Neural progenitor cell (in vitro differentiated cells): ENCODE measurements around the gene EEIG1. TPM values are rescaled to one million over a fixed set of nuclear protein-coding genes. Genes with fewer than 3 reads are reported as not detected.
A peak's percentile ranks its signal among the peaks of the same experiment; 100 is the strongest.

Experiments
- DNase-seq: peaks from one replicate; pipeline ENCODE4 v3.0.0-alpha.2; 2016; ENCODE audit warnings: low spot score
- H2AFZ ChIP-seq: fragments of 200-600 bp; sonication (generic); replicated peaks from 2 replicates; pipeline ENCODE4 v1.6.1; 2016; ENCODE audit warnings: antibody characterized with exemption
- H3F3A ChIP-seq: fragments of 200-600 bp; sonication (generic); 2 replicates; pipeline ENCODE4 v1.6.1; 2016; ENCODE audit warnings: antibody characterized with exemption, low read depth
- H3K27ac ChIP-seq: fragments of 200-600 bp; sonication (generic); 2 replicates; pipeline ENCODE4 v1.5.1; 2016; ENCODE audit warnings: mild to moderate bottlenecking
- H3K27me3 ChIP-seq: fragments of 200-600 bp; sonication (generic); 2 replicates; pipeline ENCODE4 v1.6.1; 2016; ENCODE audit warnings: mild to moderate bottlenecking, moderate library complexity
- H3K36me3 ChIP-seq: fragments of 200-600 bp; sonication (generic); 2 replicates; pipeline ENCODE4 v1.5.1; 2016
- H3K4me1 ChIP-seq: fragments of 200-600 bp; sonication (generic); 2 replicates; pipeline ENCODE4 v1.6.1; 2016; ENCODE audit warnings: mixed run types
- H3K4me2 ChIP-seq: fragments of 200-600 bp; sonication (generic); 2 replicates; pipeline ENCODE4 v1.6.1; 2016
- H3K4me3 ChIP-seq: fragments of 200-600 bp; sonication (generic); 2 replicates; pipeline ENCODE4 v1.5.1; 2016
- H3K79me2 ChIP-seq: fragments of 200-600 bp; sonication (generic); 2 replicates; pipeline ENCODE4 v1.6.1; 2016; ENCODE audit warnings: low read depth
- H3K9ac ChIP-seq: fragments of 200-600 bp; sonication (generic); 2 replicates; pipeline ENCODE4 v1.6.1; 2016
- H3K9me3 ChIP-seq: fragments of 200-600 bp; sonication (generic); 2 replicates; pipeline ENCODE4 v1.5.1; 2016; ENCODE audit warnings: low read depth
- H4K20me1 ChIP-seq: fragments of 200-600 bp; sonication (generic); 2 replicates; pipeline ENCODE4 v1.6.1; 2016; ENCODE audit warnings: low read depth
- H3K27ac Mint-ChIP-seq: 3 replicates; pipeline ENCODE4 v1.8.0; 2021; ENCODE audit warnings: mixed read lengths
- H3K27me3 Mint-ChIP-seq: 2 replicates; pipeline ENCODE4 v1.8.0; 2022; ENCODE audit warnings: low read depth, mild to moderate bottlenecking, inconsistent platforms, moderate library complexity, mixed read lengths; ENCODE audit not compliant: insufficient read depth
- H3K36me3 Mint-ChIP-seq: 3 replicates; pipeline ENCODE4 v1.8.0; 2021; ENCODE audit warnings: mixed read lengths
- H3K4me1 Mint-ChIP-seq: 3 replicates; pipeline ENCODE4 v1.8.0; 2021; ENCODE audit warnings: mixed read lengths
- H3K4me3 Mint-ChIP-seq: 3 replicates; pipeline ENCODE4 v1.8.0; 2021; ENCODE audit warnings: mild to moderate bottlenecking, moderate library complexity, mixed read lengths
- H3K9me3 Mint-ChIP-seq: 3 replicates; pipeline ENCODE4 v1.8.0; 2020; ENCODE audit warnings: mixed read lengths
- CTCF ChIP-seq: fragments of 200-600 bp; sonication (generic); IDR thresholded peaks from 2 replicates; pipeline ENCODE4 v1.5.1; 2017; ENCODE audit warnings: antibody characterized with exemption, mild to moderate bottlenecking
- EZH2 ChIP-seq: fragments of 200-600 bp; sonication (generic); IDR thresholded peaks from 2 replicates; pipeline ENCODE4 v1.6.1; 2017; ENCODE audit warnings: antibody characterized with exemption, mild to moderate bottlenecking, moderate library complexity
- EZH2phosphoT487 ChIP-seq: fragments of 200-600 bp; sonication (generic); IDR thresholded peaks from 2 replicates; pipeline ENCODE4 v1.6.1; 2017; ENCODE audit warnings: antibody characterized with exemption
- total RNA-seq: library from RNA; depleted of rRNA; stranded (reverse); fragments of >200 nt; gene quantifications from 2 replicates; pipeline ENCODE4 v1.2.3, GENCODE V29; 2015; ENCODE audit warnings: low replicate concordance

The EEIG1 gene
- 8.8 and 30.8 TPM in 2 replicates for total RNA-seq

- no peaks in the 10 kb centered on the region for H3K36me3 ChIP-seq
- H3K36me3 Mint-ChIP-seq = no peaks in the 10 kb centered on the region
- DNase-seq = peak; percentile 98
- no peaks in the 10 kb centered on the region for H3K9me3 Mint-ChIP-seq
- peak within 1 kb of the TSS; percentile 55 for H3K9ac ChIP-seq
- peak within 1 kb of the TSS; percentile 99 for H3K27ac Mint-ChIP-seq
- no peaks in the 10 kb centered on the region for H3K27me3 ChIP-seq
- H3K4me2 ChIP-seq = peak within 1 kb of the TSS; percentile 80
- H3K27me3 Mint-ChIP-seq = peaks cover 5% of the 10 kb centered on the region
- peak within 1 kb of the TSS; percentile 98 for H3K4me3 Mint-ChIP-seq
- peak within 1 kb of the TSS; percentile 95 for H3K27ac ChIP-seq
- H3K4me1 Mint-ChIP-seq = peaks cover 45% of the 10 kb centered on the region
- peaks cover 43% of the 10 kb centered on the region for H4K20me1 ChIP-seq
- peaks cover 28% of the 10 kb centered on the region for H3F3A ChIP-seq
- peak within 1 kb of the TSS; percentile 83 for H3K4me3 ChIP-seq
- TF ChIP-seq EZH2 (no peak), CTCF (no peak)
- H3K9me3 ChIP-seq = no peaks in the 10 kb centered on the region
- peaks cover 33% of the 10 kb centered on the region for H3K4me1 ChIP-seq
- no peak within 1 kb of the TSS for H2AFZ ChIP-seq
- H3K79me2 ChIP-seq = peaks cover 44% of the 10 kb centered on the region
These were observed at the start of gene EEIG1 for GRCh38 chr9:127980706-127981558. Gene EEIG1, minus strand, starts transcription at chr9:127980989. Its CDS starts 852 bp downstream, at chr9:127980137.

- Histone ChIP-seq H3K9ac (no peak overlapping the region), H4K20me1 (no peaks in the 10 kb centered on the region), H3K27ac (no peak overlapping the region), H2AFZ (no peak overlapping the region), H3K4me2 (no peak overlapping the region), H3F3A (no peaks in the 10 kb centered on the region), H3K36me3 (no peaks in the 10 kb centered on the region), H3K79me2 (no peaks in the 10 kb centered on the region), H3K9me3 (no peaks in the 10 kb centered on the region), H3K4me3 (no peak overlapping the region), H3K4me1 (no peaks in the 10 kb centered on the region), H3K27me3 (no peaks in the 10 kb centered on the region)
- Mint-ChIP-seq H3K9me3 (no peaks in the 10 kb centered on the region), H3K4me3 (no peak overlapping the region), H3K27me3 (peaks cover 5% of the 10 kb centered on the region), H3K4me1 (peaks cover 6% of the 10 kb centered on the region), H3K27ac (no peak overlapping the region), H3K36me3 (no peaks in the 10 kb centered on the region)
- TF ChIP-seq EZH2 = no peak
- DNase-seq = no peak
These were observed 46.9 kb upstream of the EEIG1 start for GRCh38 chr9:128027705-128028104.

DNA sequence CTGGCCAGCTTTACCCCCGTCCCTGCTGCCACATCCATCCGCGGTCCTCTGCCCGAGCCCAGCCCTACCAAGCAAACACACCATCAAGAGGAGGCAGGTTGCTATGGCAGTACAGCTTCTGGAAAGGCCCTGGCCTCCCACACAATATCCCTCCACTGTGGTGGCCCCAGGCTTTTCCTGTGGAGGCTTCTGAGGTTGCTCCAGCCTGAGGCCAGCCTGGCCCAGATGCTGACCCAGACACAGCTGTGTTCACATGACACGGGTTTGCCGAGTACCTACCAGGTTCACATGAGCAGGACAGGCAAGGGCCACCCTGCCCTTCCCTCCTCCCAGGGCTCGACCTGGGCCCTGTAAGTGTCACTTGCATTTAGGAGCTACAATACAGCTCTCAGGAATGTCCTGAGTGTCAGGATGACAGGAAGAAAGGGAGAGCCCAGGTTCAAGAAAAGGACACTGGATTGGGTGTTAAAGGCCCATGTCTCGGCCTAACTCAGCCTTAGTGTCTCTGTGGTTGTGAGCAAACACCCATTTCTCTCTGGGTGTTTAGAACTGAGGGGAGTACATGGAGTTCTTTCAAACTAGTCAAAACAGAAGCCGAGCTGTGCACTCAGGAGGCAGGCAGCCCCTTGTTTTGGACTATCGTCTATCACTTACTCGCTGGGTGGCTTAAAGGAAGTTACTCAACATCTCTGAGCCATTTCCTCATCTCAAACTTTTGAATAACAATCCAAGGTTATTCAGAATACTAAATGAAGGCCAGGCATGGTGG lies 46.2 kb upstream of the EEIG1 start:
- Histone ChIP-seq H4K20me1 (no peaks in the 10 kb centered on the region), H3K36me3 (no peaks in the 10 kb centered on the region), H3K27me3 (no peaks in the 10 kb centered on the region), H3F3A (no peaks in the 10 kb centered on the region), H3K27ac (no peak overlapping the region), H3K4me3 (no peak overlapping the region), H2AFZ (no peak overlapping the region), H3K9me3 (no peaks in the 10 kb centered on the region), H3K9ac (no peak overlapping the region), H3K4me1 (no peaks in the 10 kb centered on the region), H3K4me2 (no peak overlapping the region), H3K79me2 (no peaks in the 10 kb centered on the region)
- no peak for DNase-seq
- TF ChIP-seq EZH2 = no peak
- no peak for TF ChIP-seq EZH2phosphoT487
- TF ChIP-seq CTCF = no peak
- Mint-ChIP-seq H3K27me3 (peaks cover 5% of the 10 kb centered on the region), H3K9me3 (no peaks in the 10 kb centered on the region), H3K27ac (peak overlapping the region; percentile 15), H3K4me3 (no peak overlapping the region), H3K4me1 (peaks cover 6% of the 10 kb centered on the region), H3K36me3 (no peaks in the 10 kb centered on the region)
